Measurements from ENCODE around the gene SUGP1.
A peak's percentile ranks its signal among the peaks of the same experiment; 100 is the strongest.

Gene SUGP1

GRCh38 chr19:19342086-19343015, 22.0 kb upstream of the SUGP1 start:
- DNase-seq (ENCODE audit: low spot score): peak; percentile 66

- DNase-seq (ENCODE audit: low spot score): no peak
These were observed 20.7 kb upstream of the SUGP1 start for GRCh38 chr19:19341026-19341425.

GRCh38 chr19:19338082-19338481, 17.8 kb upstream of the SUGP1 start:
- no peak for DNase-seq (ENCODE audit: low spot score)

GRCh38 chr19:19337120-19337519, 16.8 kb upstream of the SUGP1 start:
- DNase-seq (ENCODE audit: low spot score): no peak

- DNase-seq (ENCODE audit: low spot score): no peak
These were observed 16.3 kb upstream of the SUGP1 start for GRCh38 chr19:19336597-19336996.

GRCh38 chr19:19335408-19336158, 15.3 kb upstream of the SUGP1 start:
- DNase-seq (ENCODE audit: low spot score): no peak

GRCh38 chr19:19334989-19335344, 14.7 kb upstream of the SUGP1 start:
- no peak for DNase-seq (ENCODE audit: low spot score)

GRCh38 chr19:19334063-19334988, 14.0 kb upstream of the SUGP1 start:
- DNase-seq (ENCODE audit: low spot score): no peak

GRCh38 chr19:19329126-19329525, 8.8 kb upstream of the SUGP1 start:
- no peak for DNase-seq (ENCODE audit: low spot score)

- DNase-seq (ENCODE audit: low spot score): no peak
These were observed 7.4 kb upstream of the SUGP1 start for GRCh38 chr19:19327672-19328071.

GRCh38 chr19:19324059-19324770, 3.9 kb upstream of the SUGP1 start:
- DNase-seq (ENCODE audit: low spot score): no peak

- peak; percentile 11 for DNase-seq (ENCODE audit: low spot score)
These were observed 850 bp upstream of the SUGP1 start for GRCh38 chr19:19321141-19321577.

GRCh38 chr19:19319732-19320360, 463 bp downstream of the SUGP1 start:
- no peak for DNase-seq (ENCODE audit: low spot score)

GRCh38 chr19:19316082-19316481, 4.2 kb downstream of the SUGP1 start:
- no peak for DNase-seq (ENCODE audit: low spot score)

GRCh38 chr19:19315444-19315843, 4.9 kb downstream of the SUGP1 start:
- no peak for DNase-seq (ENCODE audit: low spot score)

- DNase-seq (ENCODE audit: low spot score): no peak
These were observed 11.9 kb downstream of the SUGP1 start for GRCh38 chr19:19308373-19308772.

GRCh38 chr19:19306191-19306590, 14.1 kb downstream of the SUGP1 start:
- DNase-seq (ENCODE audit: low spot score): no peak

- DNase-seq (ENCODE audit: low spot score): no peak
These were observed 14.6 kb downstream of the SUGP1 start for GRCh38 chr19:19305696-19306095.

GRCh38 chr19:19305066-19305465, 15.2 kb downstream of the SUGP1 start:
- DNase-seq (ENCODE audit: low spot score): no peak

- DNase-seq (ENCODE audit: low spot score): peak; percentile 58
These were observed 15.9 kb downstream of the SUGP1 start for GRCh38 chr19:19304186-19304965.
